Peyer's patch (tissue), 4 donors: ENCODE measurements around the gene COL4A6. TPM values are rescaled to one million over a fixed set of nuclear protein-coding genes. Genes with fewer than 3 reads are reported as not detected.

ENCODE experiments used
- DNase-seq, 3 donors: peaks; one replicate each; pipeline ENCODE4 v3.0.0-alpha.2; 2017 to 2019
- H3K27ac ChIP-seq, 4 donors: fragments of 200-600 bp; sonication (generic); one replicate each; pipeline ENCODE4 v1.5.1; 2016 to 2019
- H3K27me3 ChIP-seq, 2 donors: fragments of 200-600 bp; sonication (generic); one replicate each; pipeline ENCODE4 v1.5.1; 2019
- H3K36me3 ChIP-seq, 3 donors: fragments of 200-600 bp; sonication (generic); one replicate each; pipeline ENCODE4 v1.5.1; 2016 to 2019
- H3K4me1 ChIP-seq, 4 donors: fragments of 200-600 bp; sonication (generic); one replicate each; pipeline ENCODE4 v1.5.1; 2016 to 2019
- H3K4me3 ChIP-seq, 4 donors: fragments of 200-600 bp; sonication (generic); 1 replicate in 3 of 4; 2 replicates in 1 of 4; pipeline ENCODE4 v1.5.1; 2016 to 2019; ENCODE audit warnings: mild to moderate bottlenecking in 1 of 4
- H3K9me3 ChIP-seq, 4 donors: fragments of 200-600 bp; sonication (generic); one replicate each; pipeline ENCODE4 v1.5.1; 2016 to 2019; ENCODE audit warnings: mild to moderate bottlenecking in 1 of 4
- POLR2A ChIP-seq, 2 donors: fragments of 450-650 bp; IDR thresholded peaks; one replicate each; pipeline ENCODE4 v1.5.1; 2017; ENCODE audit warnings: antibody characterized with exemption in 2 of 2, mild to moderate bottlenecking in 2 of 2, moderate library complexity in 2 of 2
- total RNA-seq, 4 donors: library from RNA; depleted of rRNA; stranded (reverse); fragments of >200 nt; gene quantifications; one replicate each; pipeline ENCODE4 v1.1.0, GENCODE V29; 2016
- TF ChIP-seq, protein P1 (sequence below), 6 experiments: fragments of 450-650 bp in 4 of 6; fragments of 200-600 bp in 2 of 6; sonication (generic) in 1 of 6; IDR thresholded peaks; one replicate each; pipeline ENCODE4 v1.5.1; 2017 to 2019; ENCODE audit warnings: antibody characterized with exemption in 6 of 6, mild to moderate bottlenecking in 3 of 6, moderate library complexity in 1 of 6

Gene COL4A6
- total RNA-seq, 4 donors from 2014 or later: 0.18 to 2.4 (median 0.89) TPM

DNA sequence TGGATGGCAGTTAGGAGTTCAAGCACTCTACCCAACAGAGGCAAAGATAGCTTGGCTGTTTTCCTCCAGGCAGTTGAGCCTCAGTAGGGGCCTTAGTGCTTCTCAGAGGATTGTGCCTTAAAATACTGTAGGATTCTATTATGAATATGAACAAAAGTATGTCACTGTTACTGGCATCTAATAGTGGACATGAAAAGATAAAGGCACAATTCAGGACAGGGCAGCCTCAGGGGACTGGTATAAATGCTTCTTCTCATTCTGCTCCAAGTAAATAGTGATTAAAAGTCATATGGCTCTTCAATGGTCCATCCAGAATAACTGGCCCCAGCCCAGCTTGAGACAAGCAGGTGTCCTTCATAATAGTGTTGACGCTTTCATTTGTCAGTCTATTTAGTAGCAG lies 17.7 kb downstream of the COL4A6 start:
- no peaks in the 10 kb centered on the region for H3K27me3 ChIP-seq
- no peaks in the 10 kb centered on the region for H3K36me3 ChIP-seq
- no peaks in the 10 kb centered on the region for H3K4me1 ChIP-seq
- H3K4me3 ChIP-seq: no peak overlapping the region
- no peak for TF ChIP-seq POLR2A (IDR thresholded peaks at IDR 0.05)
- TF ChIP-seq, protein P1, sequence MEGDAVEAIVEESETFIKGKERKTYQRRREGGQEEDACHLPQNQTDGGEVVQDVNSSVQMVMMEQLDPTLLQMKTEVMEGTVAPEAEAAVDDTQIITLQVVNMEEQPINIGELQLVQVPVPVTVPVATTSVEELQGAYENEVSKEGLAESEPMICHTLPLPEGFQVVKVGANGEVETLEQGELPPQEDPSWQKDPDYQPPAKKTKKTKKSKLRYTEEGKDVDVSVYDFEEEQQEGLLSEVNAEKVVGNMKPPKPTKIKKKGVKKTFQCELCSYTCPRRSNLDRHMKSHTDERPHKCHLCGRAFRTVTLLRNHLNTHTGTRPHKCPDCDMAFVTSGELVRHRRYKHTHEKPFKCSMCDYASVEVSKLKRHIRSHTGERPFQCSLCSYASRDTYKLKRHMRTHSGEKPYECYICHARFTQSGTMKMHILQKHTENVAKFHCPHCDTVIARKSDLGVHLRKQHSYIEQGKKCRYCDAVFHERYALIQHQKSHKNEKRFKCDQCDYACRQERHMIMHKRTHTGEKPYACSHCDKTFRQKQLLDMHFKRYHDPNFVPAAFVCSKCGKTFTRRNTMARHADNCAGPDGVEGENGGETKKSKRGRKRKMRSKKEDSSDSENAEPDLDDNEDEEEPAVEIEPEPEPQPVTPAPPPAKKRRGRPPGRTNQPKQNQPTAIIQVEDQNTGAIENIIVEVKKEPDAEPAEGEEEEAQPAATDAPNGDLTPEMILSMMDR (IDR thresholded peaks at IDR 0.05): no peak
- H3K27ac ChIP-seq: no peak overlapping the region
- DNase-seq: no peak
- no peaks in the 10 kb centered on the region for H3K9me3 ChIP-seq

DNA sequence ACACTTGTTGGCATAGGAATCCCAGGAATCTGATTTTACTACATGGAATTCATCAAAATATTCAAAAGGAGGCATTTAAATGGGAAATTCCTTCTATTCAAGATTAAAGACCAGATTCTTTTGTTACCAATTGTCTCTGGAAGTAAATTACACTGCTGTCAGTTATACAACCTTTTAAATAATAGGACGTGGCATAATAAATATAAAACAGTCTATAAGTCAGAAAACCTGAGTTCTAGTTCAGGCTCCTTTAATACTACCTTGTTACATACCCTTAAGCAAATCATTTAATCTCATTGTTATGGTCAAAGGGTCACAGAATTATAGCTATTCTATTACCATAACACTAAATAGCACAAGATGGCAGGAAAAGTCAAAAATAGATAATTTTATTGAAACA lies 18.8 kb downstream of the COL4A6 start:
- no peaks in the 10 kb centered on the region for H3K27me3 ChIP-seq

DNA sequence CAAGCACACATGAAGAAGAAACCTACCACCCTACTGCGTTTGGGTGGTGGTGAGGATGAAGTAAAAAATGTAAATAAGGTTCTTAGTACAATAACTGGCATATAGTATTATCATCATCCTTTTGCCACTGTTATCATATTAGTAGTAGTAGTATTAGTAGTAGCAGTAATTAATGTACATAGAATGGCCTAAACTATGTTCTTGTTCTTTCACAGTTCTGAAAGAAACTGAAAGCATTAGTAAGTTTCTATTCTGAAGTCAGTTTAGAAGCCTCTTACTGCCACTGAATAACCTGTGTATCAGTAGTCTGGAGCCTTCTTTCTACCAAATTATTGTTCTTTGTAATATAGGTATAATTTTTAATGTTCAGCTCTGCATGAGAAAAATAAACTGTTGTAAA lies 21.0 kb downstream of the COL4A6 start:
- Histone ChIP-seq H3K4me1 (no peaks in the 10 kb centered on the region), H3K4me3 (no peak overlapping the region), H3K27me3 (no peaks in the 10 kb centered on the region), H3K36me3 (no peaks in the 10 kb centered on the region), H3K9me3 (no peaks in the 10 kb centered on the region), H3K27ac (no peak overlapping the region)
- no peak for DNase-seq
- TF ChIP-seq POLR2A (IDR thresholded peaks at IDR 0.05): no peak
- TF ChIP-seq, protein P1 (IDR thresholded peaks at IDR 0.05): no peak

More for the DNA sequence above, 18.8 kb downstream of the COL4A6 start:
- H3K9me3 ChIP-seq: no peaks in the 10 kb centered on the region
- H3K27ac ChIP-seq: no peak overlapping the region
- no peak overlapping the region for H3K4me3 ChIP-seq
- DNase-seq: no peak
- no peaks in the 10 kb centered on the region for H3K36me3 ChIP-seq
- no peaks in the 10 kb centered on the region for H3K4me1 ChIP-seq
- TF ChIP-seq, protein P1 (IDR thresholded peaks at IDR 0.05): no peak
- TF ChIP-seq POLR2A (IDR thresholded peaks at IDR 0.05): no peak

DNA sequence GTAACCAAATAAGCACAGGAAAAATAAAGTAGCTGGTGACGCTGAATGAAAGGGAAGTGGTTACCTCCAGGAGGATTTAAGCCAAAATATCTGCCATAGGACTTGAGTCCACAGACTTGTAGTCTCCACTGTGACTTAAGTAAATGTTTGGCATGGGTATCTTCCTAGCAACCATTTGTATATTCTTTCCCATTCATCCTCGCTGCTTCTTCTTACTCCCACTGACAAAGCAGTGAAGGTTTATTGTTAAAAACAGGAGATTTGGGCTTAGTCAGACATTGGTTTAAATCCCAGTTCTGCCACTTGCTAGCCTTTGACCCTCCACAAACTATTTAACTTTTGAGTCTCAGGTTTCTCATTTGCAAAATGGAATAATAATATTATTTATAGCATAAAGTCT lies 22.3 kb downstream of the COL4A6 start:
- H3K36me3 ChIP-seq: no peaks in the 10 kb centered on the region
- H3K9me3 ChIP-seq: no peaks in the 10 kb centered on the region
- TF ChIP-seq POLR2A (IDR thresholded peaks at IDR 0.05): no peak
- TF ChIP-seq, protein P1 (IDR thresholded peaks at IDR 0.05): no peak
- DNase-seq: no peak
- no peaks in the 10 kb centered on the region for H3K27me3 ChIP-seq
- H3K27ac ChIP-seq: no peak overlapping the region
- no peaks in the 10 kb centered on the region for H3K4me1 ChIP-seq
- no peak overlapping the region for H3K4me3 ChIP-seq

DNA sequence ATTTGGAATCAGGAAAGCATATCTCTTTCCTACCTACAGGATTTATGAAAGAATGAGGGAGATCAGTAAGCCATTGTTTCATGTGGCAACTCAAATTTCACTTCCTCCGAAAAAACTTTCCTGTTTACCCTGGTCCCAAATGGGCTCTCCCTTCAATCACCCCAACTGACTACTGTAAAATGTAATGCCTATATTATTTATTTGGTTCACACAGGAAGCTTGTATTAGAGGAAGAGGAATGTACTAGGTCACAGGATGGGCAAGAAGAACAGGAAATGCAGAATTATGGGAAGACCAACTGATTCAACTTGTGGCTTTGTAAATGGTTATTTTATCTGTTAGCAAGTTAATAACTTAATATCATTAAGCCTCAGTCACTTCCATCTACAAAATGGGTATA lies 23.1 kb downstream of the COL4A6 start:
- Histone ChIP-seq H3K9me3 (no peaks in the 10 kb centered on the region), H3K4me1 (no peaks in the 10 kb centered on the region), H3K27ac (no peak overlapping the region), H3K4me3 (no peak overlapping the region), H3K36me3 (no peaks in the 10 kb centered on the region), H3K27me3 (no peaks in the 10 kb centered on the region)
- DNase-seq: no peak
- no peak for TF ChIP-seq POLR2A (IDR thresholded peaks at IDR 0.05)

DNA sequence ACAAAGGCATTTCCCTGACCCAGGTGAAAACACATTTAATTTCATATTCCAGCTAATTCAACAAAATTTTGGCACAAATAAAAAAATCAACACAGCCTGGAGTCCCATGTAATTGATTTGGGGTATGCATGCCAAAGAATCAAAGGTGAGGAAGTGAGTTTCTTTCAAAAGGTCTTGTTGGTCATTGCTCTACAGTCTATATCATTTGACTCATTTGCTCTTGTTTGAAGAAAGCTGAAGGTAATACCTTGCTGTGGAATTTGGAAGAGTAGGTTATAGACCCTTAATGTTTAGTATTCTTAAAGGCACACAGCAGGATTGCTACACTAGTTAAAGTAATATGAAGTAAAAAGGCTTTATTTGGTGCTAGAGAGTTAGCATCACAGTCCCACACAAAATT lies 25.4 kb downstream of the COL4A6 start:
- H3K4me3 ChIP-seq: no peak overlapping the region
- no peaks in the 10 kb centered on the region for H3K36me3 ChIP-seq
- H3K9me3 ChIP-seq: no peaks in the 10 kb centered on the region
- H3K4me1 ChIP-seq: no peaks in the 10 kb centered on the region
- H3K27ac ChIP-seq: no peak overlapping the region
- TF ChIP-seq, protein P1 (IDR thresholded peaks at IDR 0.05): no peak
- no peak for TF ChIP-seq POLR2A (IDR thresholded peaks at IDR 0.05)
- no peaks in the 10 kb centered on the region for H3K27me3 ChIP-seq
- no peak for DNase-seq
